ENCODE results near the gene MEF2B.

GRCh38 chr19:19147344-19147743 is 22.7 kb downstream of the MEF2B start:
- TF ChIP-seq CTCF (IDR thresholded peaks at IDR 0.05) (no peak), POLR2A (IDR thresholded peaks at IDR 0.05) (no peak), EP300 (IDR thresholded peaks at IDR 0.05) (no peak), POLR2AphosphoS5 (IDR thresholded peaks at IDR 0.05) (no peak)
